Measurements from ENCODE around the gene MATCAP1. TPM values are rescaled to one million over a fixed set of nuclear protein-coding genes. Genes with fewer than 3 reads are reported as not detected.

The MATCAP1 gene
- total and polyA plus RNA-seq, 8 donors = 36.8 to 66.9 (median 57.0) TPM

GRCh38 chr16:67190448-67191399, 7.0 kb upstream of the MATCAP1 start:
- Histone ChIP-seq H3K36me3 (peaks cover 0 to 24% of the 10 kb centered on the region in 2 donors), H3K9me3 (no peaks in the 10 kb centered on the region), H3K27me3 (no peaks in the 10 kb centered on the region), H3K4me1 (peaks cover 15 to 46% of the 10 kb centered on the region in 2 donors), H3K4me3 (peak overlapping the region in 1 of 2 donors; percentile 40), H3K27ac (peak overlapping the region; percentile 19 to 35)
- ATAC-seq = no peak
- intact Hi-C loops (cut with DNase I) = no loop called here
- DNase-seq = no peak
- TF ChIP-seq CTCF (IDR thresholded peaks at IDR 0.05) = no peak

- intact Hi-C loops (cut with DNase I) = no loop called here
- ATAC-seq = no peak
- H3K4me1 ChIP-seq = peaks cover 21 to 47% of the 10 kb centered on the region in 2 donors
- H3K27ac ChIP-seq = peak within 1 kb of the TSS; percentile 19 to 35
- H3K36me3 ChIP-seq = peaks cover 0 to 17% of the 10 kb centered on the region in 2 donors
- H3K4me3 ChIP-seq = peak within 1 kb of the TSS in 1 of 2 donors; percentile 40
- H3K9me3 ChIP-seq = no peaks in the 10 kb centered on the region
- TF ChIP-seq CTCF (IDR thresholded peaks at IDR 0.05) = no peak
- DNase-seq = no peak
- peaks cover 0 to 3% of the 10 kb centered on the region in 2 donors for H3K27me3 ChIP-seq
Measured at GRCh38 chr16:67190041-67190440, 6.3 kb upstream of the MATCAP1 start, which contains the start of gene EXOC3L1. EXOC3L1 (minus strand) TSS chr16:67190136; CDS start chr16:67189676, 460 bp downstream.

GRCh38 chr16:67188798-67189197, 5.0 kb upstream of the MATCAP1 start:
- DNase-seq (no peak), ATAC-seq (no peak)
- TF ChIP-seq CTCF (IDR thresholded peaks at IDR 0.05) = no peak
- H3K4me3 ChIP-seq = peak overlapping the region in 1 of 2 donors; percentile 40
- peaks cover 0 to 4% of the 10 kb centered on the region in 2 donors for H3K36me3 ChIP-seq
- H3K27me3 ChIP-seq = peaks cover 0 to 11% of the 10 kb centered on the region in 2 donors
- H3K9me3 ChIP-seq = no peaks in the 10 kb centered on the region
- intact Hi-C loops (cut with DNase I) = loop anchor here in 1 of 2 donors (10.0 kb wide), 1 partner anchor 214 kb away; no protein-coding TSS in a partner anchor
- H3K27ac ChIP-seq = peak overlapping the region in 1 of 2 donors; percentile 20
- peaks cover 29 to 51% of the 10 kb centered on the region in 2 donors for H3K4me1 ChIP-seq

GRCh38 chr16:67188323-67188722, 4.6 kb upstream of the MATCAP1 start:
- Histone ChIP-seq H3K27ac (no peak overlapping the region), H3K4me1 (peaks cover 26 to 46% of the 10 kb centered on the region in 2 donors), H3K9me3 (no peaks in the 10 kb centered on the region), H3K36me3 (no peaks in the 10 kb centered on the region), H3K4me3 (peak overlapping the region in 1 of 2 donors; percentile 40), H3K27me3 (peaks cover 0 to 11% of the 10 kb centered on the region in 2 donors)
- no peak for DNase-seq
- no peak for TF ChIP-seq CTCF (IDR thresholded peaks at IDR 0.05)
- no peak for ATAC-seq
- intact Hi-C loops (cut with DNase I) = loop anchor here in 1 of 2 donors (10.0 kb wide), 1 partner anchor 214 kb away; no protein-coding TSS in a partner anchor
